ENCODE data around the gene PIGB. TPM values are rescaled to one million over a fixed set of nuclear protein-coding genes. Genes with fewer than 3 reads are reported as not detected.

The PIGB gene
- total and polyA plus RNA-seq, 2 of the 8 experiments (the other 6 are each of a cell fraction or from before 2014, with no cell fraction given) = 4.3 to 11.7 TPM

- no peak for DNase-seq (ENCODE audit: low read depth in 1 of 2, low spot score in 2 of 2)
- no peaks in the 10 kb centered on the region for H3K79me1 ChIP-seq (ENCODE audit: low read depth, low read length)
- H2AFZ ChIP-seq (ENCODE audit: low read length) = no peak overlapping the region
- H3K18ac ChIP-seq (ENCODE audit: extremely low read depth, low read length) = no peak overlapping the region
- H2BK120ac ChIP-seq (replicated peaks; ENCODE audit: low read depth, low read length) = no peak overlapping the region
- no peak overlapping the region for H3K23ac ChIP-seq (ENCODE audit: insufficient read length)
- H3K9ac ChIP-seq (replicated peaks in 1 of 4; ENCODE audit: extremely low read depth in 1 of 4, low read depth in 3 of 4, low read length in 3 of 4) = no peak overlapping the region
- H3K4me2 ChIP-seq (ENCODE audit: insufficient read depth in 1 of 2, low read depth in 2 of 2, low read length in 2 of 2) = no peak overlapping the region
- no peak overlapping the region for H2BK15ac ChIP-seq (ENCODE audit: low read length)
- ChIA-PET CTCF (ENCODE audit: partially characterized antibody) (interaction anchor here (0.7 to 1.2 kb wide), 2 partner anchors 30 to 54 kb away, joined by 3 read pairs; no protein-coding TSS in a partner anchor), POLR2A (ENCODE audit: partially characterized antibody) (interaction anchor here (1.3 kb wide), 1 partner anchor 11 kb away, joined by 3 read pairs; no protein-coding TSS in a partner anchor)
- H3K9me3 ChIP-seq (ENCODE audit: insufficient read depth in 2 of 2, low read depth in 1 of 2, low read length in 1 of 2) = no peaks in the 10 kb centered on the region; a peak in 1 of 4 replicates
- no peak for FAIRE-seq
- no peak overlapping the region for H3K4me3 ChIP-seq (ENCODE audit: extremely low read depth in 1 of 4, insufficient read depth in 2 of 4, low read depth in 3 of 4, low read length in 4 of 4)
- H3K14ac ChIP-seq (ENCODE audit: insufficient read length) = no peak overlapping the region
- H3K79me2 ChIP-seq (ENCODE audit: control insufficient read depth in 1 of 2, insufficient read depth in 2 of 2, low read length in 2 of 2) = no peaks in the 10 kb centered on the region
- no peaks in the 10 kb centered on the region for H3K27me3 ChIP-seq (replicated peaks in 1 of 4; ENCODE audit: control insufficient read depth in 3 of 4, extremely low read depth in 1 of 4, insufficient read depth in 3 of 4, low read length in 3 of 4)
- H3K23me2 ChIP-seq (ENCODE audit: low read depth, low read length) = no peaks in the 10 kb centered on the region; the same call in 1 of the 2 replicates
- no peak overlapping the region for H3K4ac ChIP-seq (replicated peaks; ENCODE audit: insufficient read length, low read depth, low read length)
- H2BK20ac ChIP-seq (ENCODE audit: low read length) = no peak overlapping the region
- H4K20me1 ChIP-seq (replicated peaks in 1 of 2; ENCODE audit: control insufficient read depth in 1 of 2, insufficient read depth in 2 of 2, low read length in 2 of 2) = no peaks in the 10 kb centered on the region
- H3K36me3 ChIP-seq (ENCODE audit: control insufficient read depth in 2 of 4, insufficient read depth in 4 of 4, low read length in 3 of 4) = peaks cover 0 to 2% (median 0%) of the 10 kb centered on the region in 4 experiments; a peak in 1 of 8 replicates
- no peak overlapping the region for H2BK12ac ChIP-seq (ENCODE audit: low read depth, low read length)
- H2AK5ac ChIP-seq (ENCODE audit: low read depth, low read length) = no peak overlapping the region
- H3K27ac ChIP-seq (ENCODE audit: low read depth, low read length) = no peak overlapping the region
- H3K4me1 ChIP-seq (replicated peaks in 1 of 4; ENCODE audit: control insufficient read depth in 3 of 4, insufficient read depth in 4 of 4, low read length in 3 of 4) = no peaks in the 10 kb centered on the region
- TF ChIP-seq BCL11A (IDR thresholded peaks at IDR 0.05; ENCODE audit: low read depth in 2 of 2, low read length in 2 of 2) (no peak), TAF7 (optimal IDR thresholded peaks at IDR 0.05; ENCODE audit: borderline replicate concordance, low read depth, low read length) (no peak), RNF2 (IDR thresholded peaks at IDR 0.05; ENCODE audit: borderline replicate concordance, low read depth, low read length, missing control alignments, poor library complexity, severe bottlenecking) (no peak)
- no peak overlapping the region for H2BK5ac ChIP-seq (ENCODE audit: low read depth, low read length)
- H3K56ac ChIP-seq (replicated peaks; ENCODE audit: insufficient read length, low read depth, low read length) = no peak overlapping the region
- H4K8ac ChIP-seq (ENCODE audit: extremely low read depth, insufficient read depth, low read length) = no peak overlapping the region
- H4K5ac ChIP-seq (ENCODE audit: insufficient read length, low read depth, low read length) = no peak overlapping the region
- H4K91ac ChIP-seq (replicated peaks; ENCODE audit: insufficient read length, low read length) = no peak overlapping the region
These were observed 62.6 kb downstream of the PIGB start for GRCh38 chr15:55381595-55381994.

All from H1 (cell line).